Measurements from ENCODE around the gene BTLA. TPM values are rescaled to one million over a fixed set of nuclear protein-coding genes. Genes with fewer than 3 reads are reported as not detected.
"Not testable (repeated sequence)": the region's sequence is repeated elsewhere in the genome, so short reads cannot be mapped to it uniquely, and the experiment has no call there.

The BTLA gene
- total and polyA plus RNA-seq, 3 experiments from 2014 or later, result 14.1 to 17.6 (median 14.8) TPM

DNA sequence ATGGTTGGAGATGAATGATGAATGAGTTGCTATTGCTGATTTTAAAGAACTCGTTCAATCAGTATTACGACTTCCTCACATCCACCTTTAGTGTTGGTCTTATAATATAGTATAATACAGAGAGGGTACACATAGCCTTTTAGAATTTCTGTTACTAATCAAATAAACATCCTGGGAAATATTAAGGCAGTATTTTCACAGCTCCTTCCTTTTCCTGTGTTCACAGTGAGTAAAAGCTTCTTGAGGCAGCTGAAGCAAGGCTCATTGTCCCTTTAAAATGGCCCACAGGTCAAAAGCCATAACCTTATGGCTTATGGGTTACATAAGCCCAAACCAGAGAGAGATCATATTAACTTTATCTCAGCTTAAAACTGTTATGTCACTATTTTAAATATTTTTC, 1.3 kb upstream of the BTLA start:
- H3K9me3 Mint-ChIP-seq, result no peaks in the 10 kb centered on the region
- Histone ChIP-seq H3K4me3 (ENCODE audit: low read length) (no peak overlapping the region), H3K27me3 (ENCODE audit: insufficient read depth, low read length, poor library complexity, severe bottlenecking) (no peaks in the 10 kb centered on the region), H3K9me3 (ENCODE audit: low read length) (no peaks in the 10 kb centered on the region), H3K36me3 (ENCODE audit: insufficient read depth, low read length) (no peaks in the 10 kb centered on the region), H3K27ac (ENCODE audit: low read depth, low read length) (no peak overlapping the region), H3K4me1 (ENCODE audit: insufficient read depth, low read length) (peaks cover 21% of the 10 kb centered on the region)
- H3K4me3 Mint-ChIP-seq, result peak overlapping the region in 1 of 7 donors; percentile 91
- H3K36me3 Mint-ChIP-seq, result peaks cover 0 to 12% (median 0%) of the 10 kb centered on the region in 3 donors
- H3K27me3 Mint-ChIP-seq, result no peaks in the 10 kb centered on the region
- H3K4me1 Mint-ChIP-seq, result peaks cover 33 to 44% (median 35%) of the 10 kb centered on the region in 3 donors
- H3K27ac Mint-ChIP-seq, result peak overlapping the region in 2 of 8 donors; percentile 6 to 33
- DNase-seq, result no peak
- POLR2A ChIA-PET, result interaction anchor here (0.9 kb wide), 1 partner anchor 9 kb away, joined by 3 read pairs; no protein-coding TSS in a partner anchor
- CTCF ChIA-PET, result interaction anchor here (1.0 to 1.4 kb wide), 3 partner anchors 8 to 389 kb away, joined by 3 to 5 read pairs (median 4); no protein-coding TSS in a partner anchor

- Mint-ChIP-seq H3K27ac (peak overlapping the region in 7 of 8 donors; percentile 26 to 97 (median 93)), H3K4me3 (peak overlapping the region; percentile 91 to 97 (median 93)), H3K4me1 (peaks cover 53 to 70% (median 57%) of the 10 kb centered on the region in 3 donors), H3K9me3 (peaks cover 0 to 2% (median 0%) of the 10 kb centered on the region in 5 donors), H3K36me3 (peaks cover 5 to 19% (median 12%) of the 10 kb centered on the region in 3 donors), H3K27me3 (no peaks in the 10 kb centered on the region)
- Histone ChIP-seq H3K4me3 (ENCODE audit: low read length) (peak overlapping the region; percentile 59), H3K27ac (ENCODE audit: low read depth, low read length) (peak overlapping the region; percentile 27), H3K27me3 (ENCODE audit: insufficient read depth, low read length, poor library complexity, severe bottlenecking) (no peaks in the 10 kb centered on the region), H3K9me3 (ENCODE audit: low read length) (no peaks in the 10 kb centered on the region), H3K36me3 (ENCODE audit: insufficient read depth, low read length) (no peaks in the 10 kb centered on the region), H3K4me1 (ENCODE audit: insufficient read depth, low read length) (peaks cover 35% of the 10 kb centered on the region)
- CTCF ChIA-PET, result interaction anchor here (0.9 to 1.9 kb wide), 4 partner anchors 19 to 386 kb away, joined by 3 to 5 read pairs (median 3); no protein-coding TSS in a partner anchor
- POLR2A ChIA-PET, result no interaction called here
- peak in 1 of 5 donors; percentile 21 for DNase-seq
Observed at GRCh38 chr3:112497897-112498548, 1.2 kb downstream of the BTLA start.

DNA sequence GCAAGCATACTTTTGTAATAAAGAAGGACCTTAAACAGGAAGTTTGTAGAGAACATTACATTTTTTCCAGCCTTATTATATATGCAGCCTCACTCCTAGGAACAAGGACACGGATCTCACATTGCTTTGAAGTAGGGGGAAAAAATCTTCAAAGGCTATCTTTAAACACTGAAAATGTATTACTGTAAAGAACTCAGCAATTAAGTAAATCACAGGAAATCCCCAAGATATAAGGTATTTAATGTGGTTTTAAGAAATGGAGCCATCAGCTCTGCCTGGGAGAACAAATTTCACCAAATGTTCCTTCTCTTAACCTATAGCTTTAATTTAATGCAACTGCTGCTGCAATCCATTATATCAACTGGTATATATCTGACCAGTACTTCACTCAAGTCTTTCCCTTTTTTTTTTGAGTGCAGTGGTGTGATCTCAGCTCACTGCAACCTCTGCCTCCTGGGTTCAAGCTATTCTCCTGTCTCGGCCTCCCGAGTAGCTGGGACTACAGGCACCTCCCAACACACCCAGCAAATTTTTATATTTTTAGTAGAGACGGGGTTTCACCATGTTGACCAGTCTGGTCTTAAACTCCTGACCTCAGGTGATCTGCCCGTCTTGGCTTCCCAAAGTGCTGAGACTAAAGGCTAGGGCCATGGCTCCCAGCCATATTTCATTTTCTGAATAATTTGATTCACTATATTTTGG, 2.8 kb downstream of the BTLA start:
- H3K4me1 Mint-ChIP-seq, result peaks cover 68 to 85% (median 72%) of the 10 kb centered on the region in 3 donors
- H3K9me3 Mint-ChIP-seq, result peaks cover 0 to 2% (median 0%) of the 10 kb centered on the region in 5 donors
- ChIA-PET CTCF (interaction anchor here (1.2 kb wide), 1 partner anchor 23 kb away, joined by 3 read pairs; no protein-coding TSS in a partner anchor), POLR2A (no interaction called here)
- peaks cover 48% of the 10 kb centered on the region for H3K4me1 ChIP-seq (ENCODE audit: insufficient read depth, low read length)
- H3K27ac ChIP-seq (ENCODE audit: low read depth, low read length), result no peak overlapping the region
- no peaks in the 10 kb centered on the region for H3K9me3 ChIP-seq (ENCODE audit: low read length)
- H3K4me3 ChIP-seq (ENCODE audit: low read length), result peak overlapping the region; percentile 35
- peak overlapping the region; percentile 68 to 85 (median 79) for H3K4me3 Mint-ChIP-seq
- H3K36me3 ChIP-seq (ENCODE audit: insufficient read depth, low read length), result no peaks in the 10 kb centered on the region
- H3K27me3 Mint-ChIP-seq, result no peaks in the 10 kb centered on the region
- peak in 1 of 5 donors; percentile 23 for DNase-seq
- H3K36me3 Mint-ChIP-seq, result peaks cover 5 to 19% (median 15%) of the 10 kb centered on the region in 3 donors
- no peaks in the 10 kb centered on the region for H3K27me3 ChIP-seq (ENCODE audit: insufficient read depth, low read length, poor library complexity, severe bottlenecking)
- peak overlapping the region in 5 of 8 donors; percentile 44 to 87 (median 72) for H3K27ac Mint-ChIP-seq

- H3K4me3 Mint-ChIP-seq, result peak overlapping the region; percentile 20 to 73 (median 52)
- DNase-seq; H3K27me3 ChIP-seq (ENCODE audit: insufficient read depth, low read length, poor library complexity, severe bottlenecking); H3K9me3 ChIP-seq (ENCODE audit: low read length); H3K36me3 ChIP-seq (ENCODE audit: insufficient read depth, low read length); H3K9me3 Mint-ChIP-seq; POLR2A ChIA-PET; CTCF ChIA-PET; H3K27ac ChIP-seq (ENCODE audit: low read depth, low read length); H3K27me3 Mint-ChIP-seq; H3K4me3 ChIP-seq (ENCODE audit: low read length): not testable (repeated sequence)
- peaks cover 48% of the 10 kb centered on the region for H3K4me1 ChIP-seq (ENCODE audit: insufficient read depth, low read length)
- peak overlapping the region in 2 of 8 donors; percentile 28 to 66 for H3K27ac Mint-ChIP-seq
- peaks cover 5 to 18% (median 15%) of the 10 kb centered on the region in 3 donors for H3K36me3 Mint-ChIP-seq
- H3K4me1 Mint-ChIP-seq, result peaks cover 79 to 92% (median 83%) of the 10 kb centered on the region in 3 donors
Observed at GRCh38 chr3:112494448-112494767, 4.9 kb downstream of the BTLA start.

- POLR2A ChIA-PET, result no interaction called here
- Histone ChIP-seq H3K36me3 (ENCODE audit: insufficient read depth, low read length) (no peaks in the 10 kb centered on the region), H3K9me3 (ENCODE audit: low read length) (no peaks in the 10 kb centered on the region), H3K4me3 (ENCODE audit: low read length) (no peak overlapping the region), H3K27ac (ENCODE audit: low read depth, low read length) (no peak overlapping the region), H3K4me1 (ENCODE audit: insufficient read depth, low read length) (peaks cover 49% of the 10 kb centered on the region), H3K27me3 (ENCODE audit: insufficient read depth, low read length, poor library complexity, severe bottlenecking) (no peaks in the 10 kb centered on the region)
- Mint-ChIP-seq H3K4me1 (peaks cover 71 to 89% (median 83%) of the 10 kb centered on the region in 3 donors), H3K4me3 (peak overlapping the region in 5 of 7 donors; percentile 3 to 29 (median 19)), H3K27me3 (no peaks in the 10 kb centered on the region), H3K27ac (peak overlapping the region in 3 of 8 donors; percentile 4 to 40 (median 7)), H3K36me3 (peaks cover 5 to 15% (median 14%) of the 10 kb centered on the region in 3 donors), H3K9me3 (peaks cover 0 to 2% (median 0%) of the 10 kb centered on the region in 5 donors)
- no peak for DNase-seq
- CTCF ChIA-PET, result interaction anchor here (1.1 to 1.3 kb wide), 2 partner anchors 9 kb away, joined by 3 to 5 read pairs; no protein-coding TSS in a partner anchor
Observed at GRCh38 chr3:112492124-112492523, 7.1 kb downstream of the BTLA start.

DNA sequence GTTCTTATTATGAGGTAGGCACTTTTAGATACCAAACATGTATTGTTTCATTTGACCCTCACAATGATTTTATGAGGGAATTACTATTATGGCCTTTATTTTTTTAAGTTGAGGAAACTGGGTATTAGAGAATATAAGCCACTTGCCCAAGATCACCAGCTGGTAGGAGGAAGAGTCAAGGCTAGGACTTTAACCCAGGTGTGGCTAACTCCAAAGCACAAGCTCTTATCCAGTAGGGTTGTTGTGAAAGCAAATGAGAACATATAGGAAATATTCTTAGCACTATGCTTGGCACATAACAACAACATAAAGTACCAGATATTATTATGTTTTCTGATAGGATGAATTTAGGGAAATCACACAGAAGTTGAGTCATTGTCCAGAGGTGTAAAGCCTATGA, 7.9 kb downstream of the BTLA start:
- POLR2A ChIA-PET, result interaction anchor here (0.7 kb wide), 1 partner anchor 10 kb away, joined by 3 read pairs; no protein-coding TSS in a partner anchor
- peaks cover 5 to 19% (median 15%) of the 10 kb centered on the region in 3 donors for H3K36me3 Mint-ChIP-seq
- CTCF ChIA-PET, result interaction anchor here (1.3 kb wide), 1 partner anchor 8 kb away, joined by 3 read pairs; no protein-coding TSS in a partner anchor
- peak overlapping the region in 5 of 7 donors; percentile 21 to 60 (median 34) for H3K4me3 Mint-ChIP-seq
- no peaks in the 10 kb centered on the region for H3K27me3 Mint-ChIP-seq
- Histone ChIP-seq H3K9me3 (ENCODE audit: low read length) (no peaks in the 10 kb centered on the region), H3K27ac (ENCODE audit: low read depth, low read length) (no peak overlapping the region), H3K4me3 (ENCODE audit: low read length) (no peak overlapping the region), H3K36me3 (ENCODE audit: insufficient read depth, low read length) (no peaks in the 10 kb centered on the region), H3K4me1 (ENCODE audit: insufficient read depth, low read length) (peaks cover 48% of the 10 kb centered on the region), H3K27me3 (ENCODE audit: insufficient read depth, low read length, poor library complexity, severe bottlenecking) (no peaks in the 10 kb centered on the region)
- H3K4me1 Mint-ChIP-seq, result peaks cover 66 to 90% (median 82%) of the 10 kb centered on the region in 3 donors
- H3K9me3 Mint-ChIP-seq, result peaks cover 0 to 2% (median 0%) of the 10 kb centered on the region in 5 donors
- peak overlapping the region in 4 of 8 donors; percentile 1 to 82 (median 24) for H3K27ac Mint-ChIP-seq
- no peak for DNase-seq

GRCh38 chr3:112489674-112490479, 9.4 kb downstream of the BTLA start:
- no peak overlapping the region for H3K27ac ChIP-seq (ENCODE audit: low read depth, low read length)

More at GRCh38 chr3:112489674-112490479, 9.4 kb downstream of the BTLA start:
- no peaks in the 10 kb centered on the region for H3K27me3 ChIP-seq (ENCODE audit: insufficient read depth, low read length, poor library complexity, severe bottlenecking)
- ChIA-PET CTCF (interaction anchor here (1.2 kb wide), 1 partner anchor 26 kb away, joined by 3 read pairs; no protein-coding TSS in a partner anchor), POLR2A (no interaction called here)
- H3K4me3 ChIP-seq (ENCODE audit: low read length), result no peak overlapping the region
- peak overlapping the region in 4 of 7 donors; percentile 1 to 47 (median 36) for H3K4me3 Mint-ChIP-seq
- peak overlapping the region in 7 of 8 donors; percentile 3 to 81 (median 64) for H3K27ac Mint-ChIP-seq
- peaks cover 0 to 2% (median 0%) of the 10 kb centered on the region in 5 donors for H3K9me3 Mint-ChIP-seq
- H3K4me1 Mint-ChIP-seq, result peaks cover 52 to 75% (median 67%) of the 10 kb centered on the region in 3 donors
- no peaks in the 10 kb centered on the region for H3K36me3 ChIP-seq (ENCODE audit: insufficient read depth, low read length)
- peaks cover 33% of the 10 kb centered on the region for H3K4me1 ChIP-seq (ENCODE audit: insufficient read depth, low read length)
- H3K36me3 Mint-ChIP-seq, result peaks cover 3 to 23% (median 15%) of the 10 kb centered on the region in 3 donors
- no peaks in the 10 kb centered on the region for H3K27me3 Mint-ChIP-seq
- no peaks in the 10 kb centered on the region for H3K9me3 ChIP-seq (ENCODE audit: low read length)
- no peak for DNase-seq
